ENCODE data around the gene RIMS4.

RIMS4 gene

GRCh38 chr20:44709797-44710196 is 100.5 kb downstream of the RIMS4 start:
- Histone ChIP-seq H3K9me3 (ENCODE audit: insufficient read depth, low read depth, low read length) (peaks cover 2% of the 10 kb centered on the region), H3K4me3 (ENCODE audit: low read depth, low read length) (no peak overlapping the region), H3K79me2 (ENCODE audit: control insufficient read depth, insufficient read depth, low read length, poor library complexity) (no peaks in the 10 kb centered on the region), H2BK12ac (ENCODE audit: low read length) (no peak overlapping the region), H4K8ac (ENCODE audit: low read depth, low read length) (no peak overlapping the region), H3K79me1 (ENCODE audit: low read length) (no peaks in the 10 kb centered on the region), H2AK5ac (ENCODE audit: low read length) (no peak overlapping the region), H3K4me2 (ENCODE audit: low read length) (no peak overlapping the region), H4K12ac (ENCODE audit: low read depth, low read length) (no peak overlapping the region), H3K4me1 (ENCODE audit: control insufficient read depth in 1 of 2, insufficient read depth in 2 of 2, low read length in 2 of 2) (no peaks in the 10 kb centered on the region), H2AFZ (ENCODE audit: insufficient read depth, low read length, poor library complexity) (no peak overlapping the region), H3K27ac (ENCODE audit: low read depth, low read length) (no peak overlapping the region), H3K9ac (ENCODE audit: low read length) (no peak overlapping the region), H3K27me3 (ENCODE audit: insufficient read depth, low read length) (no peaks in the 10 kb centered on the region), H2BK5ac (ENCODE audit: low read depth, low read length, poor library complexity) (no peak overlapping the region), H3K18ac (ENCODE audit: low read length) (no peak overlapping the region), H3K23ac (ENCODE audit: low read length) (no peak overlapping the region), H3K14ac (ENCODE audit: low read length) (no peak overlapping the region), H3K4ac (ENCODE audit: low read depth, low read length) (no peak overlapping the region), H4K91ac (ENCODE audit: low read depth, low read length) (no peak overlapping the region), H3K36me3 (ENCODE audit: control insufficient read depth in 1 of 2, insufficient read depth in 2 of 2, low read length in 2 of 2) (no peaks in the 10 kb centered on the region), H2BK120ac (ENCODE audit: insufficient read depth, low read length, poor library complexity) (no peak overlapping the region)
- no peak for DNase-seq
- WGBS (ENCODE audit: extremely low coverage, insufficient coverage, insufficient read length): no CpG with 5 or more reads among the region's 9 CpGs

- Histone ChIP-seq H2BK120ac (ENCODE audit: insufficient read depth, low read length, poor library complexity) (no peak overlapping the region), H3K4ac (ENCODE audit: low read depth, low read length) (no peak overlapping the region), H3K79me1 (ENCODE audit: low read length) (no peaks in the 10 kb centered on the region), H3K4me3 (ENCODE audit: low read depth, low read length) (no peak overlapping the region), H2AFZ (ENCODE audit: insufficient read depth, low read length, poor library complexity) (no peak overlapping the region), H3K27me3 (ENCODE audit: insufficient read depth, low read length) (no peaks in the 10 kb centered on the region), H2BK12ac (ENCODE audit: low read length) (no peak overlapping the region), H3K18ac (ENCODE audit: low read length) (no peak overlapping the region), H3K14ac (ENCODE audit: low read length) (no peak overlapping the region), H4K12ac (ENCODE audit: low read depth, low read length) (no peak overlapping the region), H3K23ac (ENCODE audit: low read length) (no peak overlapping the region), H4K8ac (ENCODE audit: low read depth, low read length) (no peak overlapping the region), H3K27ac (ENCODE audit: low read depth, low read length) (no peak overlapping the region), H2BK5ac (ENCODE audit: low read depth, low read length, poor library complexity) (no peak overlapping the region), H3K79me2 (ENCODE audit: control insufficient read depth, insufficient read depth, low read length, poor library complexity) (no peaks in the 10 kb centered on the region), H3K4me2 (ENCODE audit: low read length) (no peak overlapping the region), H2AK5ac (ENCODE audit: low read length) (no peak overlapping the region), H3K9me3 (ENCODE audit: insufficient read depth, low read depth, low read length) (peaks cover 2% of the 10 kb centered on the region), H3K9ac (ENCODE audit: low read length) (no peak overlapping the region), H3K4me1 (ENCODE audit: control insufficient read depth in 1 of 2, insufficient read depth in 2 of 2, low read length in 2 of 2) (no peaks in the 10 kb centered on the region), H4K91ac (ENCODE audit: low read depth, low read length) (no peak overlapping the region), H3K36me3 (ENCODE audit: control insufficient read depth in 1 of 2, insufficient read depth in 2 of 2, low read length in 2 of 2) (no peaks in the 10 kb centered on the region)
- no CpG with 5 or more reads among the region's 11 CpGs for WGBS (ENCODE audit: extremely low coverage, insufficient coverage, insufficient read length)
- no peak for DNase-seq
Measured at GRCh38 chr20:44709380-44709779, 101.0 kb downstream of the RIMS4 start.

- Histone ChIP-seq H3K18ac (ENCODE audit: low read length) (no peak overlapping the region), H3K4me2 (ENCODE audit: low read length) (no peak overlapping the region), H4K91ac (ENCODE audit: low read depth, low read length) (no peak overlapping the region), H3K79me1 (ENCODE audit: low read length) (no peaks in the 10 kb centered on the region), H3K36me3 (ENCODE audit: control insufficient read depth in 1 of 2, insufficient read depth in 2 of 2, low read length in 2 of 2) (no peaks in the 10 kb centered on the region), H3K4me3 (ENCODE audit: low read depth, low read length) (no peak overlapping the region), H3K14ac (ENCODE audit: low read length) (no peak overlapping the region), H2BK5ac (ENCODE audit: low read depth, low read length, poor library complexity) (no peak overlapping the region), H3K27ac (ENCODE audit: low read depth, low read length) (no peak overlapping the region), H2AFZ (ENCODE audit: insufficient read depth, low read length, poor library complexity) (no peak overlapping the region), H3K27me3 (ENCODE audit: insufficient read depth, low read length) (no peaks in the 10 kb centered on the region), H4K12ac (ENCODE audit: low read depth, low read length) (no peak overlapping the region), H4K8ac (ENCODE audit: low read depth, low read length) (no peak overlapping the region), H3K9ac (ENCODE audit: low read length) (no peak overlapping the region), H3K9me3 (ENCODE audit: insufficient read depth, low read depth, low read length) (peaks cover 2% of the 10 kb centered on the region), H2AK5ac (ENCODE audit: low read length) (no peak overlapping the region), H2BK12ac (ENCODE audit: low read length) (no peak overlapping the region), H3K4ac (ENCODE audit: low read depth, low read length) (no peak overlapping the region), H3K79me2 (ENCODE audit: control insufficient read depth, insufficient read depth, low read length, poor library complexity) (no peaks in the 10 kb centered on the region), H2BK120ac (ENCODE audit: insufficient read depth, low read length, poor library complexity) (no peak overlapping the region), H3K4me1 (ENCODE audit: control insufficient read depth in 1 of 2, insufficient read depth in 2 of 2, low read length in 2 of 2) (no peaks in the 10 kb centered on the region), H3K23ac (ENCODE audit: low read length) (no peak overlapping the region)
- WGBS (ENCODE audit: extremely low coverage, insufficient coverage, insufficient read length): no CpG with 5 or more reads among the region's 5 CpGs
- DNase-seq: no peak
Measured at GRCh38 chr20:44707018-44707579, 103.2 kb downstream of the RIMS4 start.

GRCh38 chr20:44706301-44707017 is 103.9 kb downstream of the RIMS4 start:
- Histone ChIP-seq H3K18ac (ENCODE audit: low read length) (no peak overlapping the region), H3K27ac (ENCODE audit: low read depth, low read length) (no peak overlapping the region), H3K4me1 (ENCODE audit: control insufficient read depth in 1 of 2, insufficient read depth in 2 of 2, low read length in 2 of 2) (no peaks in the 10 kb centered on the region), H3K9me3 (ENCODE audit: insufficient read depth, low read depth, low read length) (peaks cover 1% of the 10 kb centered on the region), H3K4me3 (ENCODE audit: low read depth, low read length) (no peak overlapping the region), H3K36me3 (ENCODE audit: control insufficient read depth in 1 of 2, insufficient read depth in 2 of 2, low read length in 2 of 2) (no peaks in the 10 kb centered on the region), H2AK5ac (ENCODE audit: low read length) (no peak overlapping the region), H3K79me1 (ENCODE audit: low read length) (no peaks in the 10 kb centered on the region), H3K14ac (ENCODE audit: low read length) (no peak overlapping the region), H3K23ac (ENCODE audit: low read length) (no peak overlapping the region), H3K4ac (ENCODE audit: low read depth, low read length) (no peak overlapping the region), H2AFZ (ENCODE audit: insufficient read depth, low read length, poor library complexity) (no peak overlapping the region), H2BK12ac (ENCODE audit: low read length) (no peak overlapping the region), H3K4me2 (ENCODE audit: low read length) (no peak overlapping the region), H2BK5ac (ENCODE audit: low read depth, low read length, poor library complexity) (no peak overlapping the region), H4K8ac (ENCODE audit: low read depth, low read length) (no peak overlapping the region), H4K12ac (ENCODE audit: low read depth, low read length) (no peak overlapping the region), H4K91ac (ENCODE audit: low read depth, low read length) (no peak overlapping the region), H3K79me2 (ENCODE audit: control insufficient read depth, insufficient read depth, low read length, poor library complexity) (no peaks in the 10 kb centered on the region), H2BK120ac (ENCODE audit: insufficient read depth, low read length, poor library complexity) (no peak overlapping the region), H3K9ac (ENCODE audit: low read length) (no peak overlapping the region), H3K27me3 (ENCODE audit: insufficient read depth, low read length) (no peaks in the 10 kb centered on the region)
- no CpG with 5 or more reads among the region's 10 CpGs for WGBS (ENCODE audit: extremely low coverage, insufficient coverage, insufficient read length)
- no peak for DNase-seq

All from trophoblast cell (in vitro differentiated cells and primary cell).